ENCODE data around the gene PALLD.

The PALLD gene

GRCh38 chr4:168740691-168741090 is 243.8 kb downstream of the PALLD start:
- no peak for DNase-seq

GRCh38 chr4:168741281-168742173 is 244.7 kb downstream of the PALLD start:
- no peak for DNase-seq

- no peak for DNase-seq
Observed at GRCh38 chr4:168743131-168743530, 246.3 kb downstream of the PALLD start.

- DNase-seq = no peak
Observed at GRCh38 chr4:168743601-168744000, 246.7 kb downstream of the PALLD start.

DNA sequence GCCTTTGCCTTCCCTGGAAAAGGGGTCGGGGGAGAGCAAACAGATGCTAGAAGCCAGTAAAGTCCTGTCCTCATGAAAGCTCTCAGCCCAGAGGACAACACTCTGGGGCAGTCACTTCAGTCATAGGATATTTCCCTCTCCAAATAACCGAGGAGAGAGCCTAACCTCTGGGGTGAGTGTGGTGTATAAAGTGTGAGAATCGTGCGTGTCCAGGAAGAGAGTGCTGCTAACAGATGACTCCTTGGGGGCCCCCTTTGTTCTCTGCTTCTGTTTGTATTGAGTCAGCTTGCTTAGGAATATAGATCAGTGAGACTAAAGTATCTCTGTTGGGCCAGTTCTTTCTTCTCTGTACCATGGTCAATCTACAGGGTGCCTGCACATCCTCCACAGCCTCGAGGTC is 247.2 kb downstream of the PALLD start:
- no peak for DNase-seq

GRCh38 chr4:168748807-168749206 is 252.0 kb downstream of the PALLD start:
- no peak for DNase-seq

GRCh38 chr4:168751263-168752225 is 254.7 kb downstream of the PALLD start:
- no peak for DNase-seq

DNA sequence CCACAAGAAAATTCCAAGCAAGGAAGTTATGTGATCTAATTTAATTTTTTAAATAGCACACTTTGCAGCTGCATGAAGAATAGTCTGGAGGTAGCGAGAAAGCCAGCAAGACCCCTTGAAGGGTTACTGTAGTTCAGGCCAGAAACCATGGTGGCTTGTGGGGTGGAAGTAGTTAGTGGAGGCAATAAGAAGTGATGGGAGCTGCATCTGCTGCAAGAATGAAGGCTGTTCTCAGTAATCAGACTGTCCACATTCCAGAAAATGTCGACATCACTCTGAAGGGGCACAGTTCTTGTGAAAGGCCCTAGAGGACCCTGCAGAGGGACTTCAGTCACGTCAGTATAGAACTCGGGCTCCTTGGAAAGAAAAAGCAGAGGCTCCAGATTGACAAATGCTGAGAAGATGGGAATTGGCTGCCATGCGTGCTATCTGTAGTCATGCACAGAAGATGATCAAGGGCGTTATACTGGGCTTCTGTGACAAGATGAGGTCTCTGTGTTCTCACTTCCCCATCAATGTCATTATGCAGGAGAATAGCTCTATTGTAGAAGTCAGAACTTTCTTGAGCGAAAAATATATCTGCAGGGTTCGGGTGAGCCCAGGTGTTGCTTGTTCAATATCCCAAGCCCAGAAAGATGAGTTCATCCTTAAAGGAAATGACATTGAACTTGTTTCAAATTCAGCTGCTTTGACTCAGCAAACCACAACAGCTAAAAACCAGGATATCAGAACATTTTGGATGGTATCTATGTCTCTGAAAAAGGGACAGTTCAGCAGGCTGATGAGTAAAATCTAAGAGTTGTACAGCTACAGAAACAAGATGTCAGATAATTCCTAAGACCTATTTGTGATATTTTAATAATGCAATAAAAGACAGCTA is 259.0 kb downstream of the PALLD start:
- DNase-seq = no peak

DNA sequence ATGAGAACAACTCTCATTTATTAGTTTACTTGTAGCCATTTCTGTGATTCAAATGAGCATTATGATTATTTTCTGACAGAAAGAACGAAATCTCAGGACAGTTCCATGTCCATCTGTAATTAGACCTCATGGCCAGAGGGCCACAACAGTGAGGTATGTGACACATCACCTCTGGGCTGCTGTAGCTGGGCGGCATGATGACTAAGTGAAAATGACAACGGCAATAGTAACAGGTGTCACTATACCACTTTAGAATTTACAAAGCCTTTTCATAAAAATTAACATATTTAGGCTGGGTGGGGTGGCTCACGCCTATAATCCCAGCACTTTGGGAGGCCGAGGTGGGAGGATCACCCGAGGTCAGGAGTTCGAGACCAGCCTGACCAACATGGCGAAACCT is 260.6 kb downstream of the PALLD start:
- no peak for DNase-seq

DNA sequence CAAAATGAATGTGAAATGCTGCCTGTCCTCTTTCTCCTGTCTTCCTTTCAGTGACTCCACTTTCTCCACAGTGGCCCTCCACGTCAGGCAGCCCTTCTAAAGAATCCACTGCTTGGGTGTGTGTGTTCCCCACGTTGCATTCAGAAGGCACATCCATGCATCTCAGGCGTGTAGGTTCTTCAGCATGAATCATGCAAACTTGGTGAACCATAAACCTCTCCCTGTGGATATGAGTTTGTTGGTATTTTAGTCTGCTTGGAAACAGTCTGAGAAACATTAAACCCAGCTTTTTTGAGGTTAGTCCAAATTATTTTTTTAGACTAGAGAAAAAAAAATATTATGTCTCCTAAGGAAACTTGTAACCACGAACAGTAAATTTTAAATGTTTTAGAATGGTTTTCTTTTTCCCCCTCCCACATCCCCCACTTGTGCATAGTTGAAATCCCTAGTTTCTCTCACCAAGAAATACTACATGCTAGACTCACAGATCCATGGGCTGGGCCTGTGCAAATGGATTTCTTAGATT is 261.6 kb downstream of the PALLD start:
- DNase-seq = no peak

GRCh38 chr4:168759321-168759720 is 262.5 kb downstream of the PALLD start:
- DNase-seq = no peak

GRCh38 chr4:168759959-168760527 is 263.2 kb downstream of the PALLD start:
- DNase-seq = no peak

- DNase-seq = no peak
Observed at GRCh38 chr4:168761066-168761465, 264.2 kb downstream of the PALLD start.

DNA sequence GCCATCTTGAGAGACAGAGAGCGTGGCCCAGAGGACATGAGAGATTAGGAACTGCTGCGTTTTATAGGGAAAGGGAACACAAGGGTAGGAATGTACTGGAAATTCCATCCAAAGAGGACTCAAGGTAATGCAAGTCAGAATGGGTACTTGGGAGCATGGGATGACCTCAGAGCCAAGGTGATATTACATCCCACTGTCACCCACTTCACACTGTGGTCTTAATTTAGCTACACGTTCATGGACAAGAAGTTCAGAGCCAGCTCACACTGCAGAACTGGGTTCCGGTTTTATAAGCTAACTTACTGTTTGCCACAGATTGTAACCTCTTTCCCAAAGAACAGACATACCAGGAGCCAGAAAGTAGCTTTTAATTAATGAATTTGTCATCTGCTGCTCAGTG is 268.5 kb downstream of the PALLD start:
- DNase-seq = no peak

GRCh38 chr4:168765726-168766125 is 268.9 kb downstream of the PALLD start:
- no peak for DNase-seq

DNA sequence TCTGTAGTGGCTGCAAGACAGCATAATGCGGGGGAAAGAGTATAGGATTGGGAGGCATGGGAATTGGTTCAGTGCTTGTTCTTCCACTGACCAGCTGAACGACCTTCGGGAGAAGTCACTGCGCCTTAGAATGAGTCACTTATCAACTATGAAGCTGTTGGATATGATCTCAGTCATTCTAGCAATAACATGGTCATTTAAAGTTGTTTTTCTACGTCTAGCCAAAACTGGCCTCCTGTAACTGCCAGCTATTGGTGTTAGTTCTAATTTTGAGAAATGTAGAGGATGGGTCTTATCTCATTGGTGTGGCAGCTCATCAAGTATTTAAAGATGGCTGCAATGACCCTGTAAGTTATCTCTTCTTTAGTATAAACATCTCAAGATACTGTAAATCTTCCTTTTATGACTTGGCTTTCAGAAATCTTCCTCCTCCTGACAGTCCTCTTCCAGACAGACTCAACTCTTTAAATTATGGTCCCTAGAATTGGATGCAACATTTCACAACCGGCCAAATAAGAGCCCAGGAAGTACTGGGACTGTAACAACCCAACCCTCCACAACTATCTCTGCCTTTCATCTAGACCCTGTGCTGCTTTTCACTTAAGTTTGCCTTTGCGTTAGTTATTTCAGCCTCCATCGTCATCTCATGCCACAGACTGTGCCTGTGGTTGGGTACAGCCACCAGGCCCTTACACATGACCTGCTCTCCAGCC is 269.9 kb downstream of the PALLD start:
- no peak for DNase-seq

GRCh38 chr4:168769416-168769815 is 272.6 kb downstream of the PALLD start:
- DNase-seq = no peak

- DNase-seq = no peak
Observed at GRCh38 chr4:168769837-168770236, 273.0 kb downstream of the PALLD start.

DNA sequence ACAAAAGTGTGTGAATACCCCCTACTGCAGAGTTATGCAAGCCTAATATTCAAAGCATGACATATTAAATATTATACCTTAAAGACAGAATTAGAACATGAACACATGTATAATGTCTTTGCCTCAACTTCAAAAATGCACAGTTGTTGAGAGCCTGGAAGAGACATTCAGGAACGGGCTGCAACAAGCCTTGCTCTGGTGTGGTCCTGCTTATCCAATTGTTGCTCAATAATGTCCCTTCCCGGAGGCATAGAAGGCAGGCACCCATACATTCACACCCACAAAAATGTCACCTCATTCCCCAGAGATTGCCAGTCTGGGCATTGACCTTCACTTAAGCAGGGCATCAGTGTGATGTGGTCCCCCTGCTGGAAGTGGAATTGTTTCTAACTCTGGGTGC is 274.4 kb downstream of the PALLD start:
- DNase-seq = no peak

DNA sequence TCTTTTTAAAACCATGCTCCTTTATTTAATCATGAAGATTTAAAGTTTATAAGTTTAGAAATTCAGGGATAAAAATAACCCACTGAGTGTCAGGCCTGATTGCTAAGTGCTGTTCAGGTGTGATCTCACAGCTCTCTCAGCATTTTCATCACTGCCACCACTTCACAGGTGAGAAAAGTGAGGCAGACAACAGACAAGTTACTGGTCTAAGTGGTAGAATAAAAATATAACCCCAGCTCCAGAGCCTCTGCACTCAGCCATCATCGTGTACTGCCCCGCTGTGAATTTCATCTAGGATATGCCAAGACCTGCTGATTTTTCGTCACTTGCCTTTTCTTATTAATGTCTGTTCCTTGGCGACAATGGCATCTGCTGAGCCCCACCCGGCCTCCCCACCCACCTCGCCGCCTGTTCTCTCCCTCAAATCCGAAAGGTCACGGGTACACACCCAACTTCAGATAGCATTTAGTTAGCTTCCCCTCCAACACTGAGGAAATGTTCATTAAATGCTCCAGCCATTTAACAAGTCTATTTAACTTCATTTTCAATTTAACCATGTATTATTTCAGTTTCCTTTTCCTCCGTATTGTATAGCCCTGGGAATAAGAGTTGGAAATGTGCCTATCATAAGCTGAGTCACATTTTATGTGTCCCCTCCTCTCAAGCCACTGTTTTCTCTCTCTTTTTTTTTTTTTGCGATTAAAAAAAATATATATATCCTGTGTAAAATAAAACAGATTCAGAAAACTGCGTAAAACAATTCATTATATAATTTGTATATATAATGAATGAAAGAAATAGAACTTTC is 276.7 kb downstream of the PALLD start:
- DNase-seq = no peak

DNA sequence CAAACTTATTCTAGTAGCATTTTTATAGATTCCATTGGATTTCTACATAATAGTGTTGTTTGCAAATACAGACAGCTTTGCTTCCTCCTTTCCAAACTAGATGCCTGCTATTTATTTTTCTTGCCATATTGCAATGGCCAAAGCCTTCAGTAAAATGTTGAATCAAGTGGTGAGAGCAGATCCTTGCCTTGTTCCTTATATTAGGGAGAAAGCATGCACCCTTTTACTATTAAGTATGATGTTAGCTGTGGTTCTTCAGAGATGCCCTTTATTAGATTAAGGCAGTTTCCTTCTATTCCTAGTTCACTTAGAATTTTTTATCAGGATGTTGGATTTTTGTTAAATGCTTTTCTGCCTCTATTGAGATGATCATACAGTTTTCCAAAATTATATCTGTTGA is 279.5 kb downstream of the PALLD start:
- no peak for DNase-seq
